Stimulated activated CD8-positive, alpha-beta memory T cell treated with anti-CD3 and anti-CD28 coated beads, Interleukin-15, amount 100 ng/mL, for 24 hours (primary cell): ENCODE data around the gene MNDA.
"Not testable (repeated sequence)": the region's sequence is repeated elsewhere in the genome, so short reads cannot be mapped to it uniquely, and the experiment has no call there.

ENCODE experiments used
- DNase-seq: peaks from one replicate; pipeline ENCODE4 v3.0.0-alpha.2; 2020; ENCODE audit warnings: low read depth

The MNDA gene

GRCh38 chr1:158839566-158839965 lies 8.4 kb downstream of the MNDA start:
- DNase-seq, result no peak

- DNase-seq, result no peak
Measured at GRCh38 chr1:158840236-158840635, 9.1 kb downstream of the MNDA start.

- DNase-seq, result no peak
Measured at GRCh38 chr1:158864595-158864994, 33.4 kb downstream of the MNDA start.

- not testable (repeated sequence) for DNase-seq
Measured at GRCh38 chr1:158870438-158870837, 39.3 kb downstream of the MNDA start.

GRCh38 chr1:158873141-158873540 lies 42.0 kb downstream of the MNDA start:
- no peak for DNase-seq

GRCh38 chr1:158893654-158894053 lies 62.5 kb downstream of the MNDA start:
- no peak for DNase-seq

- no peak for DNase-seq
Measured at GRCh38 chr1:158898722-158899121, 67.6 kb downstream of the MNDA start.
